Measurements from ENCODE around the gene SNAPC4.
A peak's percentile ranks its signal among the peaks of the same experiment; 100 is the strongest.

The SNAPC4 gene

GRCh38 chr9:136443687-136444086, 43.7 kb upstream of the SNAPC4 start:
- in situ Hi-C loops (cut with MboI; ENCODE audit: low sequenced_read_pairs, unreplicated experiment) = no loop called here

GRCh38 chr9:136443087-136443486, 43.1 kb upstream of the SNAPC4 start:
- DNase-seq (ENCODE audit: low spot score) = no peak
- in situ Hi-C loops (cut with MboI; ENCODE audit: low sequenced_read_pairs, unreplicated experiment) = no loop called here
- no peak for TF ChIP-seq CTCF (IDR thresholded peaks at IDR 0.05; ENCODE audit: borderline replicate concordance, control extremely low read depth, extremely low read depth, insufficient read depth, missing control alignments)

More at GRCh38 chr9:136443687-136444086, 43.7 kb upstream of the SNAPC4 start:
- DNase-seq (ENCODE audit: low spot score) = no peak
- TF ChIP-seq CTCF (IDR thresholded peaks at IDR 0.05; ENCODE audit: borderline replicate concordance, control extremely low read depth, extremely low read depth, insufficient read depth, missing control alignments) = no peak

- TF ChIP-seq CTCF (IDR thresholded peaks at IDR 0.05; ENCODE audit: borderline replicate concordance, control extremely low read depth, extremely low read depth, insufficient read depth, missing control alignments) = no peak
- in situ Hi-C loops (cut with MboI; ENCODE audit: low sequenced_read_pairs, unreplicated experiment) = no loop called here
- no peak for DNase-seq (ENCODE audit: low spot score)
These were observed 42.3 kb upstream of the SNAPC4 start for GRCh38 chr9:136442265-136442664.

GRCh38 chr9:136441681-136442245, 41.8 kb upstream of the SNAPC4 start:
- no peak for DNase-seq (ENCODE audit: low spot score)
- in situ Hi-C loops (cut with MboI; ENCODE audit: low sequenced_read_pairs, unreplicated experiment) = no loop called here

GRCh38 chr9:136441191-136441680, 41.3 kb upstream of the SNAPC4 start:
- in situ Hi-C loops (cut with MboI; ENCODE audit: low sequenced_read_pairs, unreplicated experiment) = no loop called here
- TF ChIP-seq CTCF (IDR thresholded peaks at IDR 0.05; ENCODE audit: borderline replicate concordance, control extremely low read depth, extremely low read depth, insufficient read depth, missing control alignments) = no peak
- no peak for DNase-seq (ENCODE audit: low spot score)

More at GRCh38 chr9:136441681-136442245, 41.8 kb upstream of the SNAPC4 start:
- no peak for TF ChIP-seq CTCF (IDR thresholded peaks at IDR 0.05; ENCODE audit: borderline replicate concordance, control extremely low read depth, extremely low read depth, insufficient read depth, missing control alignments)

- peak; percentile 97 for DNase-seq (ENCODE audit: low spot score)
- in situ Hi-C loops (cut with MboI; ENCODE audit: low sequenced_read_pairs, unreplicated experiment) = no loop called here
- TF ChIP-seq CTCF (IDR thresholded peaks at IDR 0.05; ENCODE audit: borderline replicate concordance, control extremely low read depth, extremely low read depth, insufficient read depth, missing control alignments) = peak; percentile 75
These were observed 39.8 kb upstream of the SNAPC4 start, which contains the start of gene INPP5E for GRCh38 chr9:136439481-136440408. Gene INPP5E, minus strand, starts transcription at chr9:136439845. Its CDS starts 426 bp downstream, at chr9:136439419.
